ENCODE data around the gene FAM229A. TPM values are rescaled to one million over a fixed set of nuclear protein-coding genes. Genes with fewer than 3 reads are reported as not detected.

FAM229A gene
- polyA plus RNA-seq, 3 donors: 5.5 to 13.2 (median 11.4) TPM

DNA sequence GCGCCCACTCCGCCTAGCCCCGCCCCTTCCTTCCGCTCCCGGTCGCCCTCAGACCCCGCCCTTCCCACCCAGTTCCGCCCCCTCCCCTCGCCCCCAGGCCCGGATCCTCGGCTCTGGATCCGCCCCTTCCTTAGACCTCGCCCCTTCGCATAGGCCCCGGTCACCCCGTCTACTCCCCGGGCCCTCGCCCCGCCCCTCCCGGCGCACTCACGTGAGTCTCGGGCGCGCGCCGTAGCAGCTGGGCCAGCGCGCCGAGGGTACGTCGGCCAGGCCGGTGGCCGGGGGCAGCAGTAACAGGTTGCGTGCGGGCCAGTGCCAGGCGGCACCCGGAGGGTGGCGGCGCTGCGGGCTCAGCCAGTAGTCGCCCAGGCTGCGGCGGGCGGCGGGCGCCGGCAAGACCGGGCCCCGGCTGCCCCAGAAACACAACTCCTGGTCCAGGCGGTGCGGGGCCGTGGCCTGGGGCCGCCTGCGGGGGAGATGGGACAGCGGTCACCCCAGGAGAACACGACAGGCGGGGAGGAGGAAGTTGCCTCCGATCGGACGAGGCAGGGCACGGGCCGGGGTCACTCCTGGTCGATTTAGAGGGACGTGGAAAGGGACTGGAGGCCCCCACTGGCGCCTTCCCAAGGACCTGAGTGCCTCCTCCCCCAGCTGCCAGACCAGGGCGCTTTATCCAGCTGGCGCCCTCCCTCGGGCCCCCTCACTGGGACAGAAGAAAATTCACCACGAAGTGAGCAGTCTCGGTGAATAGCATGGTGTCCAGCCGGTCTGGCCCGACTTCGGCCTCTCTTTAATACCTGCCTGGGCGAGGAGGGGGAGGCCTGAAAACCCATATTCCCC, 10.7 kb downstream of the FAM229A start:
- peak; percentile 97 for DNase-seq

DNA sequence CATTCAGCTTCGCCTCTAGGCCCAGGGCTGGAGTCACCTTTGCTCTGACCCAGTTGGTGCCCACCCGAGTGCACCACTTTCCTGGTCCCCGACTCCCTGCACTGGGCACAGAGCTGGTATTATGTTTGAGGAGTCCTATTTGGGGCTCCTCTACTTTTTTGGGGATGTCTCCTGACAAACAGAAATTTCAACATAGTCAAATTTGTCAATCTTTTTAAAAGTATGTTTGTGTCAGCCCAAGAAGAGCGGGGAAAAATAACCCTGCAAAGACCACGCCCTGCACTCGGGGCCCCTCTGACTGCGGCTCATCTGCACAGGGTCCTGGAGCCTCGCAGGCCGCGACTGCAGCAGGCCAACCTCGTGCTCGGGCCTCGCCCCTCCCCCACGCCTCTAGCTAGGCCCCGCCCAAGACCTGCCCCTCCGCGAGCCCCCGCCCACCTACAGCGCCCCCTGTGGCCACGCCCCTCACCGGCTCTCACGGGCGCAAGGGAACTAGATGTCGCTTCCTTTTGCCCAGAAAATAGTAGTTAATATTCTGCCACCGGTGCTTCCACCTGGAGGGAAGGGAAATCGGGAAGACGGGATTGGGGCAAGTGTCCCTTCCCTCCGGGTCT, 11.4 kb downstream of the FAM229A start:
- no peak for DNase-seq

DNA sequence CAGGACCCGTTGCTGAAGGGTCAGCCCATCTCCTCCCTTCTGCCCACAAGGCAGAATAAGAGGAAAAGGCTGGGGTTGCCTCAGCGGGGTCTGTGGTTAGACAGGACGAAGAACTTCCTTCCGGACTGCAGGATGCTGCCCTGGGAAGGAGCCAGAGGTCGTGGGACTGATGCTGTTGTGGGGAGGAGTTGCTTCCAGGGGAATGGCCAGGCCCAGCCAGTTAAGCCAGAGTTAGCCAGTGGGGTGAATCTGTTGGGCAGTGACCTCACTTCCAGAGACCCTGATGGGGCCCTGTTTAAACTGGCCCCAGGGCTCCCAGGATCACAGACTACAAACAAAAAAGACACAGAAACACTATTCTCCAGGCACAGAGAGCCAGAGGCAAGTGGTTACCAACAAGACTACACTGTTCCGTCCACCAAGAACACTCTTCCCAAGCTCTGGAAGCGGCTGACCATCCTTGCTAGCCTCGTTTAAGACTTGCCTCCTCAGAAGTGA, 13.0 kb downstream of the FAM229A start:
- DNase-seq: no peak

DNA sequence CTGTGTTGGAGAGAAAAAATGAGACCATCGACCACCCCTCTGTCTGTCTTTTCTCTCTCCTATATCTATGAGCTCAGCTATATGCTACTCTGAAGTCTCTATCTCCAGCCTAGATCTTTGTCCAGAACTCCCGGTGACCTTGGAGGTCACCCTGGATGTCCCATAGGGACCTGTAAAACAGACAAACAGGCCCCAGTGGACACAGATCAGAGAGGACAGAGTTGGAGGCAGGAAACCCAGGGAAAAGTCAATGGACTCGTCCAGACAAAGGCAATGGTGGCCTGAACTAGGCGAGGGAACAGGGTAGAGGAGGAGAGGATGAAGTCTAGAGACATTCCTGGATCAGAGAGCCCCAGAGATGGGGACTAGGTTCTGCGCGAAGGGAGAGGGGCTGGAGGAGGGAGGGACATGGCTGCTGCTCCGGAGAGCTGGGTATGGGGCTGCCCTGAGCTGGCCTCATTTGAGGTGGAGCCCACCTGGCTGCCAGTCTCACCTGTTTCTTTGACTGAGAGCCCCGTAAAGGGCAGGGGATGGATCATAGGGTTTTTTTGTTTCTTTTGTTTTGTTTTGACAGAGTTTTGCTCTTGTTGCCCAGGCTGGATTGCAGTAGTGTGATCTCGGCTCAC, 15.6 kb downstream of the FAM229A start:
- no peak for DNase-seq

DNA sequence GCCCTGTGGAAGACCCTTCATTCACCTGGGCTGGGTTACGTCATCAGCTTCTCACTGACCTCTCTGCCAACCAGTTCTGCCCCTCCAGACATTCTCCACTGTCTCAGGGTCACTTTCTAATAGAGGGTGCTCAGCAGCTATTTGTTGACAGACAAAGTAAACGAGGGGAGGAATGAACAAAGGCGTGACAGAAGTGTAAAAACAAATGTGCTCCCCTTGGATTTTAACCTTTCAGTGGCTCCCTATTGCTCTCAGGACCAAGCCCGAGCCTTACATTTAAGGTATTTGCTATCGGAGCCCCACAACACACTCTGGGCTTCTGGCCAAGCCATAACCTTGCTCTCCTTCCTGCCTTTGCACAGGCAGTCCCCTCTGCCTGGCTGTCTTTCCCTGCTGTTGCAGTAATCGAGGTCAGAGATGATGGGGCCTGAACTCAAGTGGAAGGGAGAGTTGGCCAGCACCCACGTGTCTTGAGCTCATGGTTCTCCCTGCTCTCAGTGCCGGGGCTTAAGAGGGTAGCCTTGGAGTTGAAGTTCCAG, 16.9 kb downstream of the FAM229A start:
- DNase-seq: peak; percentile 37

DNA sequence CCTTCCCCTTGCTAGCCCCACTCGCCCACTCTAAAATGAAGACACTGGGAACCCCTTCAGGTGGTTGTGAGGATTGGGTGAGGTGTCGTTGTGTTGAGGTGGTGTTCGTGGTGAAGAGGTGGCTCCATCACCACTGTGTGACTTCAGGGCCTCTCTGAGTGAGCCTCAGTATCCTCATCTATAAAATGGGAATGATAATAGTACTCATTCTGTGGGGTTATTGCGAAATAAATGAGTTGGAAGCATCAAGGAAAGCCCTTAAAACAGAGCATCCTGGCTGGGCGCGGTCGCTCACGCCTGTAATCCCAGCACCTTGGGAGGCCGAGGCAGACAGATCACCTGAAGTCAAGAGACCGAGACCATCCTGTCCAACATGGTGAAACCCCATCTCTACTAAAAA, 19.6 kb downstream of the FAM229A start:
- no peak for DNase-seq

DNA sequence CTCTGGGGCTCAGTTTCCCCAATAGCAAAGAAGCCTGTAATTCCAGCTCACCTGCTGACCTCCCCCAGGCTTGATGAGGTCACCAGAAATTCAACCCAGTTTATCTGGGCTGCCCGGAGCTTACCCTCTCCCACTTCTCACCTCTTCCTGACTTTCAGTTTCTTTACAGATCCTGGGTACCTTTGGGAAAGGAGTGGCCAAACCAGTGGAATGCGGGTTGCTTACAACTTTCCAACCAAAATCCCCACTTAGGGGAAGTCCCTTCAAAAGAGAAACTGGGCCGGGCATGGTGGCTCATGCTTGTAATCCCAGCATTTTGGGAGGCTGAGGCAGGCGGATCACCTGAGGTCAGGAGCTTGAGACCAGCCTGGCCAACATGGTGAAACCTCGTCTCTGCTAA, 20.3 kb downstream of the FAM229A start:
- no peak for DNase-seq

DNA sequence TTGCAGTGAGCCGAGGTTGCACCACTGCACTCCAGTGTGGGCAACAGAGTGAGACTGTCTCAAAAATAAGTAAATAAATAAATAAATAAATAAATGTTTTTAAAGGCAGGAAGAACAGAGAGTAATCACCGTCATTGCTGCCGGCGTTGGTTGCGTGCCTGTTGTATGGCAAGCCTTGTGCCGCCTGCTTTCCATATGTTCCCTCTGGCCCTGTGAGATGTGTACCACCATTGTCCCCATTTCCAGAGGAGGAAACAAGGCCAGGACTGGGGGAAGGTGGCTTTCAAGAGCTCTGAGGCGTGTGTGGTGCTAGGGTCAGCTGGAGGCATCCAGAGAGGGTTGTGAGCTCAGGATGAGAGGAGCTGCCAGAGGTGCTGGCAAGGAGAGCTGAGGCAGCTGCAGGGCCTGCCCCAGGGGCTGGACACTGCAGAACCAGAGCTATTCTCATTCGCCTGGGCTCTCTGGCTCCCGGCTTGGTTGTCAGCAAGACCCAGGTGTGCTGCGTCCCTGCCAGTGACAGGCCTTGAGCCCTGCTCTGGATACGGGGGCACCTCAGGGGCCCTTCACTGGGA, 21.0 kb downstream of the FAM229A start:
- no peak for DNase-seq

DNA sequence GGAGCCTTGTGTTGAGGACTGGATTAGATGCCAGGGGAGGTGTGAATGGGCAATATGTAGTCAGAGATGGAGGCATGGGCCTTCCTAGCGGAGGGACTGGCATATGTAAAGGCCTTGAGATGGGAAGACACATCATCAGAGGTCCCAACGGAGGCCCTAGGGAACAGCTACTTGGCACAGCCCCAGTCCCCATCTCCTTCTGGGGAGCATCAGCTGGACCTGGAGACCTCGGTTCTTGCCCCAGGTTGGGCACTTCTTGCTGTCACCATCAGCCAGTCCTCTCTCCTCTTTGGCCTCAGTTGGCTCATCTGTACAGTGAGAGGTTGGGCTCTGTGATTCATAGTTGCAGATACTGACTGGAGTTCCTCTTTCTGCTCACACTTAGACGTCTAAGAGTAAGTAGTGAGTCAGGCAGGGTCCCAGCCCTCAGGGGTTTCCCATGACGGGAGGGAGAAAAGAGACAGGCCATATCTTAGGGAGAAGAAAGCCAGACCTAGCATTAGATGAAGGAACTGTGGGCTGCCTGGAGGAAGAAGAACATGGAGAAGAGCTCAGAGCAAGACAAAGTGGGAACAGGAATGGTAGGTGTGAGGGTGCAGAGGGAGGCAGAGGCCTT, 22.8 kb downstream of the FAM229A start:
- DNase-seq: no peak

DNA sequence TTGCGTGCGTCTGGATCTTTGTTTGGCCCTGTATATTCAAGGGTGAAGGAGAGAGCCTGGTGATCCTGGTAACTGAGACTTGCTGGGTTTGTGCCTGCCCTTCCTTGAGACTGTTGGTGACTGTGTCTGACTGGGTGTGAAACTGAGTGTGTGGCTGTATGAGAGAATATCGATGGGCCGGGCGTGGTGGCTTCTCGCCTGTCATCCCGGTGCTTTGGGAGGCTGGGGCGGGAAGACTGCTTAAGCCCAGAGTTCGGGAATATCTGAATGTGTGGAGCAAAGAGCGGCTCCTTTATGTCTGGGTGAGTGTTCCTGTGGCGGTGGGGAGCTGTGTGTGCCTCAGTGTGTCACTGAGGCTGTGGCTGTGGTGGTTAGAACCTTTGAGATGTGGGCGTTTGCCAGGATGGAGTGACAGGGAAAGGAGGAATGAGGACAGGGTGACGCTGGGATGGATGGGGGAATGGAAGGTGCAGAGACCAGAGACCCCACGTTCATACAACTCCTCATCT, 23.6 kb downstream of the FAM229A start:
- no peak for DNase-seq

DNA sequence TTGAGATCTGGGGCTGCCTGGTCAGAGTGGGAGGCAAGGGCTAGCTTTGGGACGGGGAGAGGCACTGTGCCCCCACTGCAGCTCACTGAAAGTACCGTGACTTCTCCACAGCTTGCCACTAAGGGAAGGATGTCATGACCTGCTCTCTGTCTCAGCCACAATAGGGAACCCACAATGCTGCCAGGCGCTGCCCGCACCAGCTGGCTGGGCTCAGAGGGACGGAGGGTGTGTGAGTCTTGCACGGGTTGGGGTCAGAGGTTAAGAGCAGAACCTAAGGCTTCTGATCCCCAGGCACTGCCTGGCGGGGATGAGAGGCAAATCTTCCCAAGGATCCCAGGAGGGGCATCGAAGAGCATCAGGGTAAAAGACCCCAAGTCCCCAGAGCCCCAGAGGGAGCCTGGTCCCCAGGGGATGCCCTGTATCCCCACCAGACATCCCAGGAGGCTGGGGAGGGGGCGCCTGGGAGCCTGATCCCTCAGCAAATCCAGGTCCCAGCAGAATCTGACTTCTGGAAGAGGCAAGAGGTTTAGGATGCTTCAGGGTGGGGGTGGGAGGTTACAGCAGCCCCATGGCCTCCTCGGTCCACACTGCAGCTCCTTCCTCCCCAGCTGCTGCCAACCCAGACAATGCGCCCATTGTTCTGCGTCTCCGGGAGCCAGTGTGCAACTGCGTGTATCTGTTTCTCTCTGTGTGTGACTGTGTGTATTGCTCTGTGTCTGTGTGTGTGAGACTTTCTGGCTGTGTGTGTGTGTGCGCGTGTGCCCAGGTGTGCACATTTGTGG, 24.2 kb downstream of the FAM229A start:
- DNase-seq: no peak

DNA sequence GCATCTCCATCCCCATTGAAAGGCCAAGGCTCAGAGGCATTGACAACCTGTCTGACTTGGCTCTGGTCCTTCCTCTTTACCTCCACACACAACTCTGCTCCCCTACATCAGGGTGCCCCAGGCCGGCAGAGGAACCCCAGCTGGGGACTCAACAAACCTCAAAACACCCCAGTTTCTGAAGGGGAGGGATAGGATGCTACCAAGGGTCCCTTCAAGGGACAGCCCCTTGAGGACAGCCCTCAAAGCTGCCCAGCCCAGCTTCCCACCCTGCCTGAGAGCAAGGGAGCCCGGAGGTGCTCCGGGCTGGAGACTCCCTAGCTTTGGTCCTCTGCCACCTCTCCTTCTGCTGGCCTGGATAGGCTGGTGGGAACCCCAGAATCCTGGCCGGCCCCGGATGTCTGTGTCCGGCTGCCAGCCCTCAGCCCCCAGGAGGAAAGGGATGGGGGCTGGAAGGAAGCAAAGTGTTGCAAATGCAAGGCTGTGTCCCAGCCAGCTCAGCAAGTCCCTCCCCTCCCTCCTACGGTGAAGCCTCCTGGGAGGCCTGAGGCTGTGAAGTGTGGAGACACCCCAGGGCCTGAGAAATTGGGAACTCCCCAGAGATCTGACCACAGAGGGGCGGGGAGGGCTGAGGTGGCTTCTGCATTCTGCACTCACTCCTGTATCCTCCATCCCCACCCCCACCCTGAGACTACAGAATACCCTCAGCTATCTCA, 25.2 kb downstream of the FAM229A start:
- no peak for DNase-seq

DNA sequence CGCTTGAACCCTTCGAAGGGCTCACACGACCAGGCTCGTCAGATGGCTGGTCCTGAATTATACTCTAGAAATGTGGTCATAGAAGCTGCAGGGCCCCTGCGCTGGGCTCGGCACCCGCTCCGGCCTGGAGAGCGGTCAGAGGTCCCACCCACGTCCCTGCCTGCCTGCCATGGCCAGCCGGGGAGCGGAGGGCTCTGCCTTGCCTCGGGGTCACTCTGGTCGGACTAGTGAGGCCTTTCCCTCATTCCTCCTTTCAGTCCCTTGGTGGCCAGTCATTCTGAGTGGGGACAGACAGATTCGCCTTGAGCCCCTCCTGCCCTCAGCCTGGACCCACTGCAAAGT, 25.7 kb downstream of the FAM229A start:
- no peak for DNase-seq

DNA sequence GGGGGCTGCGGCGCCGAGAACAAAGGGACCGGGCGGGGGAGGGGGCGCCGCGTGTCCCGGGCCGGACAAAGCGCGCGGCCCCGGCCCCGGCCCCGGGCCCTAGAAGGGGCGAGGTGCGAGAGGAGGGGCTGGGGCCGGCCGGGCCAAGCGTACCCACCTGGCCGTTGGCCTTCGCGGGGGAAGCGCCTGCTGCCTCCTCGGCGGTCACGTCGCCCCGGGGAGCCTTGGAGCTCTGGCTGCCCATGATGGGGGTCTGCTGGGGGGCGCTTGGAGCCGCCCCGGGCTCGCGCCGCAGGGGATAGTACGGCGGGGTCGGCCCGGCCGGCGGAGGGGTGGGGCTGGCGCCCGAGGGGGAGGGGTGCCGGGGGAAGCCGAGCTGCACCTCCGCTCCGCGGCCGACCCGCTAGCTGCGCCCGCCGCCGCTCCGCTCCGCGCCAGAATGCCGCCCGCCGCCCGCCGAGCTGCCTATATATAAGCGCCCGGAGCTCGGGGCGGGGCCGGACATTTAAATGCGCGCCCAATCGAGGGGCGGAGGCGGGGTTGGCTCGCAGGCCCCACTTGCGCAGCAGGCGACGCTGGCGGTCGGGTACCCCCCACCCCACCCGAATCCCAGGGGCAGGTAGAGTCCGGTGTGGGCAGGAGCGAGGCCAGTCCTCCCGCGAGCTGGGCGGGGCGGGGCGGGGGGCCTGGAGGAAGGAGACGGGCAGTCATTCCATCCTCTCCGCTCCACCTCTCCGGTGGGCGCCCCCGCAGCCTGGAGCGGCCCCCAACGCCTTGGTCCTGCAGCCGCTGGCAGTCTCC, 26.3 kb downstream of the FAM229A start, which contains the start of gene MARCKSL1:
TSS of gene MARCKSL1 (minus strand) at position 444 of the 801 bp plus-strand sequence. CDS start at position 244, 200 bp downstream.
- DNase-seq: peak; percentile 89

DNA sequence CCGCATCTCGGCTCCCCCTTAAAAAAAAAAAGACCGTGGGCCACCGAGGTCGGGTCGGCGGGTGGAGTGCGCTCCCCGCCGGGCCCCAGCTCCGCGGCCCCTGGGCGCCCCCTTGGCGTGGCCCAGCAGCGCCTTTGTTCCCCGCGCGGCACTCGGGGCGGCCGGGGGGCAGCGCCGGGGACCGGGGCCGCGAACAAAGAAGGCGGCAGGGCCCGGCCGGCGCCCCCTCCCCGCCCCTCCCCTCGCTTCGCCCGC, 26.8 kb downstream of the FAM229A start:
- DNase-seq: no peak

DNA sequence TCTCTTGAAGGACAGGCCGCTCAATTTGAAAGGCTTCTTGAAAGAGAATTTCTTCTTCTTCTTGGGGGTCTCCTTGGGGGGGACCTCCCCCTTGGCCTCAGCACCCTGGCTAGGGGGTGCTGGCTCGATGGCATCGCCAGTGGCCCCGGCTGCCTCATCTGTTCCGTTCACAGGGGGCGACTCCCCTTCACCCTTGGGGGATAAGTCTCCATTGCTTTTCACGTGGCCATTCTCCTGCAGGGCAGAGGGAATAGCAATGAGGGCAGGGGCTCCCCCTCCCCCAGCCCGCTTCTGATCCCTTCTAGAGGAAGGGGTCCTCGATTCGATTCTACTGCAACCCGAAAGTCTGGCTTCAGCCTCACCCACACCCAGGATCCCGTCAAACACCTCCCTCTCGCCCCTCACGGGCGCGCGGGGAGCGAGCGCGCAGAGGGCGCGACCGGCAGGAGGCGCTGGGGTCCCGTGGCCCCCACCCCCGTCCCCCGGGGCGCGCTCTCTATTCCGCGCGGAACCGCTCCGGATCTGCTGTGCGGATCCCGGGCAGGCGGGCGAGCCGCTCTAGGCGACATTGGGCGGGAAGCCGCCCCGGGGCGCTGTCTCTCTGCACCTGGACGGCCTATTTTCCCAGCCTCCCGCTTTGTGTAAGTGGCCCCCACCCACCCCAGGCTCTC, 27.3 kb downstream of the FAM229A start:
- DNase-seq: peak; percentile 38

DNA sequence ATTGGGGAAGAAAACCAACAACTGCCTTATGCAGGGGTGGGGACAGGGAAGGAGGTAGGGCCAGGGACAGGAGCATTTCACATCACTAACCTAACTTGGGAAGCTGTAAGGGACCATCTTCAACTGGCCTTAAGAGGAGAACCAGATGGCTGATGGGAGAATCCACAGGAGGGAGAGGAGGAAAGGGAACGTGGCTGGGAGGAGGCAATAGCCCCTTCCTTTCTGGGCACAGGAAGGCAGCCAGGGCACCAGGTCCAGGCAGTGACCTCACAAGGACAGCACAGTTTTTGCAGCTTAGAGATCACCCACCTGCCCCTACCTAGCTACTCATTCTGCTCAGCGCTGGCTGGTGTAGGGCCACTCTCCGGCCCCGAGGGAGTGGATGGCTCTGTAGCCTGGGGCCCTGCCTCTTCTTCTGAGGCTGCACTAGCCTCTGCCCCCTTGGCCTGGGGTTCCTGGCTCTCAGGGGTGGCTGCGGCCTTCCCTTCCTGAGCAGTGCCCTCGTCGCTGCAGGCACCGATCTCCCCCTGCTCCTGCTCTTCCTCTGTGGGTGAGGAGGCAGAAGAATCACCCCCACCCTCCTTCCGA, 27.9 kb downstream of the FAM229A start:
- no peak for DNase-seq

DNA sequence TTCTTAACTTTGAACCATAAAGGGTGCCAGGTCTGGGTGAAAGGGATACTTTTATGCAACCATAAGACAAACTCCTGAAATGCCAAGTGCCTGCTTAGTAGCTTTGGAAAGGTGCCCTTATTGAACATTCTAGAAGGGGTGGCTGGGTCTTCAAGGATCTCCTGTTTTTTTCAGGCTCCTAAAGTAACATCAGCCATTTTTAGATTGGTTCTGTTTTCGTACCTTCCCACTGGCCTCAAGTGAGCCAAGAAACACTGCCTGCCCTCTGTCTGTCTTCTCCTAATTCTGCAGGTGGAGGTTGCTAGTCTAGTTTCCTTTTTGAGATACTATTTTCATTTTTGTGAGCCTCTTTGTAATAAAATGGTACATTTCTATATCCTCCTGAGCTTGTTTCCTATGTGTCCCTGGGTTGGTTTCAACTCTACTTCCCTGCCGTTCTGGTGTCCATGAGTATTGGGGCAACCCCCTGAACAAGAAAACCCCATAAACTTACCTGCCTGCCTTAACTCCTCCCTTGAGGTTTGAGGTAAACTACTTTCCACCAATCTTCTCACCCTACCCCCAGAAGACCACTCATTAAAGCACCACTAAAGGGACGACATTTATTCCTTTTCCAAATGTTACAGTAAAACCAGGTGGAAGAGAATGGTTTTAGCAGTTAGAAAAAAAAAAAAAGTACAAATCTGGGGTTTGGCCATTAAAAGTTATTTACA, 28.9 kb downstream of the FAM229A start:
- DNase-seq: no peak
